Activated CD8-positive, alpha-beta memory T cell treated with anti-CD3 and anti-CD28 coated beads, Interleukin-2, amount 50 U/mL, for 24 hours (primary cell): ENCODE measurements around the gene CD79A.

Experiments
- DNase-seq: peaks from one replicate; pipeline ENCODE4 v3.0.0-alpha.2; 2020; ENCODE audit errors: extremely low read depth

Gene CD79A

GRCh38 chr19:41918653-41919244, 41.7 kb downstream of the CD79A start:
- no peak for DNase-seq

DNA sequence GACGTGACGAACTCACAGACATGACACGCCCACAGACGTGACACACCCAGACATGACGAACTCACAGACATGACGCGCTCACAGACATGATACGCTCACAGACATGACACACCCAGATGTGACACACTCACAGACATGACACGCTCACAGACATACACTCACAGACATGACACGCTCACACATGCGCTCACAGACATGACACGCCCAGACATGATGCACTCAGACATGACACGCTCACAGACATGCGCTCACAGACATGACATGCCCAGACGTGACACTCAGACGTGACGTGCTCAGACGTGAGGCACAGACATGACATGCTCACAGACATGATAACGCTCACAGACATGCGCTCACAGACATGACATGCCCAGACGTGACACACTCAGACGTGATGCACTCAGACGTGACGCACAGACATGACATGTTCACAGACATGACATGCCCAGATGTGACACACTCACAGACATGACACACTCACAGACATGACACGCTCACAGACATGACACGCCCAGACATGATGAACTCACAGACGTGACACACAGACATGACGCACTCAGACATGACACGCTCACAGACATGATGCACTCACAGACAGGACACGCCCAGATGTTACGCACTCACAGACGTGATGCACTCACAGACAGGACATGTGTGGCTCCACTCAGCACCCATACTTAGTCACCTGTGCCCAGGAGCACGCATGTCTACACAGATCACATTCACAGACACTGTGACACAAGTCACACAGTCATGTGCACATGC, 43.1 kb downstream of the CD79A start:
- DNase-seq: no peak

DNA sequence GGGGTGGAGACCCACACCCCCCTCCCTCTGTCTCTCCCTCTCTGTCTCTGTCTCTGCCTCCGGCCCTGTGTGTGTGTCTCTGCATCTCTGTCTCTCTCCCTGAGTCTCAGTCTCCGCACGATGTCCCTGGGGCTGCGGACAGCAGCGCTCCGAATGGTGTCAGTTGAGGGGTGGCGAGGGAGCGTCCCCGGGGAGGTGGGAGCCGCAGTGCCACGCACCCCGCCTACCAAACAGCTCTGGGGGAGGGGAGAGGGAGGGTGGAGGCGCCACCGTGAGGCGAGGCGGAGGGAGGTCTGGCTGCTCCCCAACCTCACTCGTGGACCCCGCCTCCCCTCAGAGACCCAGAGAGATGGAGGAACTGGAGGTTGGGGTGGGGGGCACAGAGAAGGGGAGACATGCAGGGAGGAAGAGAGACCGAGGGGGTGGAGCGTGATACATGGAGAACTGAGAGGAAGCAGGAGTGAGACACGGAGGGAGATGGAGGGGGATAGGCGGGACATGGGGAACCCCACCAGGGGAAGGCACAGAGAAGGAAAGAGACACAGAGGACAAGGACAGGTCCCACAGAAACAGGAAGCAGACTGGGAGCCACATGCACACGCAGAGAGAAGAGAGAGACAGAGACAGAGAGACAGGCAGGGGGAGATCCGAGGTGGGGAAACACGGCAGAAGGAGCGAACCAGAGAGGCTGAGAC, 44.0 kb downstream of the CD79A start:
- no peak for DNase-seq

DNA sequence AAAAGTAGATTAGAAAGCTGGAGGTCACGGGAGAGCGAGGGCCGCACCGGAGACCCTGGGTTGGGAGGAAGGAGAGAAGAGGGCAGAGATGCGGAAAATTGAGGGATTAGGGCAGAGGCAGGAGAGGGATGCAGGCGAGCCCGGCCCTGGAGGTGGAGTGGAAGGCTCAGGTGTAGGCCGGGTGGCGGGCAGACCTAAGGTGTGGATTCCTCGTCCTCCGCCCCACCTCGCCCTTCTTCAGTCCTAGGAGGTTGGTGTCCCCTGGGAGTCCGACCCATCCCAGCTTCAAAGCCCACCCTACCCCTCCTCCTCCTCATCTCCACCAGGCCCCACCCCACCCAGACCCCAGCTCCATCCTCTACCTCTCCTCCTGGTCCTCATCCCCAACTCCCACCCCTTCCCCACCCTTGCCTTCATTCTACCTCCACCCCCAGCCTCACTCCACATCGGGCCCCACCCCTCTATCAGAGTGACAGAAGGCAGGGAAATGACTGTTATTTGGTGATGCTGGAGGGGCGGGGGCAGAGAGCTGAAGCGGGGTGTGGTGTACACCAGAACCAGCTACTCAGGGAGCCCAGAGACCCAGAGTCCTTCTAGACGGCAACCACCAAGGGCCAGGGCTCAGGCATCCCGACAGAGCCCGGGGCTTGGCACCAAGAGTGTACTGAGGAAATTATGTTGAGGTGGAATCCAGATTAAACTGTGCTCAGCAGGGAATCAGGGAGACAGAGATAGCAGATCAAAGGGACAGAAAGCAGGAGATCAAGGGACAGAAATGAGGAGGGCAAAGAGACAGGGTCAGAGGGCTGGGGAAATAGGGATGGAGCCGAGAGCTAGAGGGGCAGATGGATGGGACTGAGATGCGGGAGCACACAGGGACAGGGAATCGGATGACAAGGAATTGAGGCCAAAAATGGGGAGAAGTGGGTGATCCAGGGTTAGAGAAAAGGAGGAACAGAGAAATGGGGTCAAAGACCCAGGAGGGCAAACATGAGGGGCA, 44.8 kb downstream of the CD79A start:
- DNase-seq: no peak

GRCh38 chr19:41922585-41922984, 45.5 kb downstream of the CD79A start:
- no peak for DNase-seq

- DNase-seq: no peak
Measured at GRCh38 chr19:41923045-41923788, 46.1 kb downstream of the CD79A start.

GRCh38 chr19:41924151-41925145, 47.4 kb downstream of the CD79A start:
- DNase-seq: no peak

GRCh38 chr19:41925208-41926003, 48.3 kb downstream of the CD79A start:
- DNase-seq: no peak

- no peak for DNase-seq
Measured at GRCh38 chr19:41926028-41926762, 49.1 kb downstream of the CD79A start.

- DNase-seq: no peak
Measured at GRCh38 chr19:41926763-41927496, 49.9 kb downstream of the CD79A start.

DNA sequence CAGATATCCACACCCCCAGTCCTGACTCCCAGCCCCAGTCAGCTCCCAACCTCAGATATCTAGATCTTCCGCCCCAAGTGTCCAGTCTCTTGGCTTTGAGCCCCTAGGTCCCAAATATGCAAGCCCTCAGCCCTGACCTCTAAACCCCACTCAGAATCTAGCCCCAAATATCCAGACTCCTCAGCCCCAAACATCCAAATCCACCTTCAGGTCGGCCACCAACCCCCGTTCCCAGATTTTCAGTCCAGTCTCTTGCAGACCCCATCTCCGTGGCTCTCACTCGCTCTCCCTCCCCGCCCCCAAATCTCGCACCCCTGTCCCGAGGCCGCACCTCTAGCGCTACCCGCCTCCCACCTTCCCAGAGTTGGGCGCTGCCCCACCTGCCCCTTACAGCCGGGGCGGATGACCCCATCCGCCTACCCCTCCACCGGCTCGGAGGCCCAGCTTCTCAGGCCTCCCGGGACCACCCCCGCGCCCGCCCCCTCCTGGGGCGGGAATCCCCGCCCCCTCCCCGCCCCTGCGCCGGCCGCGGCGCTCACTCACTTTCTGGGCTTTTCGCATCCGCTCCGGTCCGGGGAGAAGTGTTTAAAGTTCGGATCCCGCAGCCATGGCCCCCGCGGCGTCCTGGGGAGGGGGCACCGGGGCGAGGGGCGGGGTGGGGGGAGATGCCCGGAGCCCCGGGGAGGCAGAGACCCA, 50.6 kb downstream of the CD79A start:
- no peak for DNase-seq

- DNase-seq: no peak
Measured at GRCh38 chr19:41928221-41928683, 51.2 kb downstream of the CD79A start, which contains the start of gene ERFL. Gene ERFL (minus strand): TSS chr19:41928449. CDS start chr19:41912919, 15,530 bp downstream.

DNA sequence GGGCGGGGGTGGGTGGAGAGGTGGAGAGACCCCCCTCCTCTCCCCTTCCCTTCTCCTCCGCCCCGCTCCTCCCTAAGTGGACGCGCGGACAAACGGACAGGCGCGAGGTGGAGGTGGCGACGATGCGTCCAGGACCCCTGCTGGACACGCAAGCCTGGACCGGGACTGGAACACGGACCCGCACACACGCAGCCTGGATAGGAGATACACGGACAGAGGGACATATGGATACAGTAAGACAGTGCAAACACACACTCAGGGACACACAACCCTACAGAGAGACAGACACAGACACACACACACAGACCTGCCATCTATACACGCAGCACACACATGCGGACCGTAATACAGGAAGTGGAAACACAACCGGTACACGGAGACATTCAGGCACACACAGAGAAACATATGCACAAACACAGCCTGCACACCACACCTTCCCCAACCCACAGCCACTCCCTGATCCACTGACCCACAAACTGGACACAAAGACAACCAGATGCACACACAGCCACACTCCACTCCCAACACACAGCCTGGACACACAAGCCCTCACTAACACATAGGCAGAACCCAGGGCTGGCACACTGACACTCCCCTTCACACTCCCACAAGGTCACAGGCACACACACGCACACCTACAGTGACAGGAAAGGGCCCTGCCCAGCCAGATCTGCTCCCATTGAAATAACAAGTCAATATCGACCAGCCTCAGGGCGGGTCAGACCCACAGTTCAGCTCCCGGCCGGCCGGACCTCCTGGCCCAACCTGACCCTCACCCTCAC, 51.9 kb downstream of the CD79A start:
- DNase-seq: no peak

DNA sequence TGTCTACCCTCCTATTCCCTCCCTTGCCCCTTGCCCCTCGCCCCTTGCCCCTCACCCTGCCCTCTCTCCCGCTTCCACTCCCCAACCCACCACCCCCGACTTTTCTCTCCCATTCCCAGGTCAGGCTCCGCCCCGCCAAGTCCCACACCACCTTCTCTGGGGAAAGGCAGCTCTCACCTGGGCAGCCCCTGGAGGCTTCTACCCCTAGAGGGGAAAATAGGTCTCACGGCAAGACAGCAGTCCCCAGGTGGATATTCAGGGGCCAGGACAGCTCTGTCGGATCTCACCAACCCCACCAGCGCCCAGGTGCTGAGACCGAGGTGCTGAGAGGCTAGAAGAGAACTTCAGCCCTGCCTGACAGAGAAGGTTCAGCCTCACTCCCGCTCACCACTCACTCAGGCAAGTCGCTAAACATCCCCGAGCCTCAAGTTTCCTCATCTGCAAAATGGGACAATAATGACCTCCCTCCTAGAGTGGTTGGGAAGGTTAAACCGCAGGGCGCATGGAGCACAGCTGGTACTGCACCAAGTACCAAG, 52.5 kb downstream of the CD79A start:
- no peak for DNase-seq

DNA sequence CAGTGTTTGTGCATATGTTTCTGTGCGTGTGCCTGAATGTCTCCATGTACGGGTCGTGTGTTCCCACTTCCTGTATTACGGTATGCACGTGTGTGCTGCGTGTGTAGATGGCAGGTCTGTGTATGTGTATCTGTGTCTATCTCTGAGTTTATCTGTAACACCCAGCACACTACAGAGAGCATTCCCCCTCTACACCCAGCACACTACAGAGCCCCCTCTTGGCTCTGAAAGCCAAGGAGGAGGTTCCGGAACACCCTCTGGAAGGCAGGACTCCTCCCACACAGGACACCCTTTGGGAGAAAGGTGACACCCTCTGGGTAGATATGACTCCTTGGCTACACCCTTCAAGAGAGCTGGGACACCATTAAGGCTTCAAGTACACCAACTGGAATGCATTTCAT, 53.2 kb downstream of the CD79A start:
- DNase-seq: no peak
